Caco-2 (cell line): ENCODE results near the gene EFCAB14. TPM values are rescaled to one million over a fixed set of nuclear protein-coding genes. Genes with fewer than 3 reads are reported as not detected.

Experiments
- BruUV-seq: library from RNA; stranded (reverse); fragments of 400-500 nt; replicated peaks from 2 replicates; lab custom pipeline; 2021; lab: Mats Ljungman, UMichigan
- CTCF ChIA-PET: fragments of 300-600 bp; sonication (Branson Sonifier 250); formaldehyde crosslinking; loops from one replicate; lab custom pipeline; 2022; ENCODE audit warnings: antibody characterized with exemption; lab: Charles Lee
- POLR2A ChIA-PET: fragments of 300-600 bp; sonication (Branson Sonifier 250); formaldehyde crosslinking; loops from one replicate; lab custom pipeline; 2022; ENCODE audit warnings: antibody characterized with exemption; lab: Charles Lee
- DNase-seq, 2 experiments: peaks; one replicate each; pipeline versions ENCODE4 v3.0.0 to v3.0.0-alpha.2; 2020 to 2022
- H3K27me3 ChIP-seq: replicated peaks from 2 replicates; pipeline ENCODE4 v1.6.0; 2011; ENCODE audit warnings: low read length; ENCODE audit not compliant: control insufficient read depth, insufficient read depth
- H3K36me3 ChIP-seq: 2 replicates; pipeline ENCODE4 v1.5.1; 2011; ENCODE audit warnings: low read length; ENCODE audit not compliant: control insufficient read depth, insufficient read depth
- H3K4me1 ChIP-seq: fragments of 250-450 bp; sonication (Bioruptor Pico); 2 replicates; pipeline ENCODE4 v1.5.1; 2020; ENCODE audit warnings: mild to moderate bottlenecking
- H3K4me3 ChIP-seq: 2 replicates; pipeline ENCODE4 v1.5.1; 2011; ENCODE audit warnings: low read depth, mild to moderate bottlenecking, control low read depth, low read length
- H3K9me3 ChIP-seq: fragments of 250-450 bp; sonication (Bioruptor Pico); 2 replicates; pipeline ENCODE4 v1.5.1; 2020; ENCODE audit warnings: mild to moderate bottlenecking, moderate library complexity
- H3K27ac Mint-ChIP-seq: one replicate; pipeline ENCODE4 v1.8.0; 2022; ENCODE audit warnings: mixed read lengths; ENCODE audit not compliant: unreplicated experiment
- H3K27me3 Mint-ChIP-seq: one replicate; pipeline ENCODE4 v1.8.0; 2022; ENCODE audit warnings: mixed read lengths; ENCODE audit not compliant: insufficient read depth, unreplicated experiment
- H3K36me3 Mint-ChIP-seq: one replicate; pipeline ENCODE4 v1.8.0; 2022; ENCODE audit warnings: mild to moderate bottlenecking, mixed read lengths; ENCODE audit not compliant: insufficient read depth, unreplicated experiment
- H3K4me1 Mint-ChIP-seq: one replicate; pipeline ENCODE4 v1.8.0; 2022; ENCODE audit warnings: low read depth, mixed read lengths; ENCODE audit not compliant: unreplicated experiment
- H3K4me3 Mint-ChIP-seq: one replicate; pipeline ENCODE4 v1.8.0; 2022; ENCODE audit warnings: mild to moderate bottlenecking, moderate library complexity, mixed read lengths; ENCODE audit not compliant: unreplicated experiment
- H3K9me3 Mint-ChIP-seq: one replicate; pipeline ENCODE4 v1.8.0; 2022; ENCODE audit warnings: mixed read lengths; ENCODE audit not compliant: unreplicated experiment
- CTCF ChIP-seq, 2 experiments: fragments of 200-600 bp in 1 of 2; IDR thresholded peaks; 1 replicate in 1 of 2; 2 replicates in 1 of 2; pipeline versions ENCODE4 v1.5.1 to v1.8.0; 2011 to 2022; ENCODE audit warnings: antibody characterized with exemption in 1 of 2, control low read depth in 1 of 2, inconsistent platforms in 1 of 2, low read depth in 1 of 2, low read length in 1 of 2, mild to moderate bottlenecking in 1 of 2, moderate library complexity in 1 of 2; ENCODE audit not compliant: insufficient read depth in 1 of 2, severe bottlenecking in 1 of 2, unreplicated experiment in 1 of 2
- intact Hi-C: fragments of 100-400 bp; cut with micrococcal nuclease; formaldehyde crosslinking; loops from one replicate; pipeline ENCODE4 v1.10.0; 2022; ENCODE audit not compliant: unreplicated experiment
- total RNA-seq: library from RNA; stranded (reverse); gene quantifications from 2 replicates; pipeline ENCODE4 v1.2.3, GENCODE V29; 2022

EFCAB14 gene
- total RNA-seq, 1 experiment from 2014 or later, result 60.3 TPM

DNA sequence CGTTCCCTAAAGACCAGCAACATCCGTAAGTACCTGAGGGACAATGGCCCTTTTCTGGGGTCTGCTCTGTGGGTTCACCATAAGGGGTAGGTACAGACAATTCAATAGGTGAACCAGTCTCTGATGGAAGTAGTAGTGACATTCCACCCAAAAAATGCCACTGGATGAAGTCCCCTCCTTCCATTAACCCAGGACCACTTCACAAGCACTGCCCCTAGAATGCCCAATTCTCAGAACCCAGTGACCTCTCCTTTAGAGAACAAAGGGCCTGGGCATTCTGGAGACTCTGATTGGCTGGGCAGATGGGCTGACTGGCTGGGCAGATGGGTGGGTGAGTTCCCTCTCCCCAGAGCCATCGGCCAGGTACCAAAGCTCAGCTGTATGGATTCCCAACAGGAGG lies 47.4 kb downstream of the EFCAB14 start, which contains the start of gene TEX38:
Gene TEX38 (plus strand): TSS at position 301 of the 400 bp plus-strand sequence. CDS start 81 bp downstream, at position 382.
- CTCF ChIA-PET, result no interaction called here
- H3K4me1 Mint-ChIP-seq, result peaks cover 10% of the 10 kb centered on the region
- no peak for TF ChIP-seq CTCF (IDR thresholded peaks at IDR 0.05; ENCODE audit: insufficient read depth in 1 of 2, low read depth in 1 of 2, low read length in 1 of 2, severe bottlenecking in 1 of 2, unreplicated experiment in 1 of 2)
- no peak within 1 kb of the TSS for H3K4me3 ChIP-seq
- no peaks in the 10 kb centered on the region for H3K9me3 ChIP-seq
- H3K36me3 ChIP-seq, result no peaks in the 10 kb centered on the region
- H3K27me3 Mint-ChIP-seq, result no peaks in the 10 kb centered on the region
- H3K4me1 ChIP-seq, result no peaks in the 10 kb centered on the region
- no peak within 1 kb of the TSS for H3K27ac Mint-ChIP-seq
- no peak for DNase-seq
- POLR2A ChIA-PET, result interaction anchor here (0.6 kb wide), 1 partner anchor 120 kb away, joined by 3 read pairs; no protein-coding TSS in a partner anchor
- H3K27me3 ChIP-seq, result no peaks in the 10 kb centered on the region
- H3K4me3 Mint-ChIP-seq, result no peak within 1 kb of the TSS
- no peaks in the 10 kb centered on the region for H3K9me3 Mint-ChIP-seq
- intact Hi-C loops, result no loop called here
- no TSS peak for BruUV-seq
- no peaks in the 10 kb centered on the region for H3K36me3 Mint-ChIP-seq

DNA sequence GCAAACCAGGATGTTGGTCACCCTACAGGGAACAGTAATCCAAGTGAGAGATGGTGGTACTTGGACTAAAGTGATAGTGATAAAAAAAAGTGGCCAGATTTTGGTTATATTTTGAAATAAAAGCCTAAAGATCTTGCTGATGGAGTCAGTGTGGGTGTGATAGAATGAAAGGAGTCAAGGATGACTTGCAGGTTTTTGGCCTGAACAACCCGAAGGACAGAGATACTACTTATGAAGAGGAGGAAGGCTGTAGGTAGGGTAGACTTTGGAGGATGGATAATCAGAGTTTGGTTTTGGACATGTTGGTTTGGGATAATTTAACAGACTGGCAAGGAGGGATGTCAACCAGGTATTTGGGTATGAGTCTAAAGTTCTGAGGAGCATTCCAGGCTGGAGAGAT lies 48.8 kb downstream of the EFCAB14 start:
- no peak overlapping the region for H3K27ac Mint-ChIP-seq
- DNase-seq, result no peak
- intact Hi-C loops, result no loop called here
- no peak overlapping the region for H3K4me3 Mint-ChIP-seq
- TF ChIP-seq CTCF (IDR thresholded peaks at IDR 0.05; ENCODE audit: insufficient read depth in 1 of 2, low read depth in 1 of 2, low read length in 1 of 2, severe bottlenecking in 1 of 2, unreplicated experiment in 1 of 2), result no peak
- ChIA-PET POLR2A (no interaction called here), CTCF (no interaction called here)
- no peaks in the 10 kb centered on the region for H3K27me3 Mint-ChIP-seq
- no peaks in the 10 kb centered on the region for H3K36me3 Mint-ChIP-seq
- peaks cover 13% of the 10 kb centered on the region for H3K4me1 Mint-ChIP-seq
- H3K4me3 ChIP-seq, result no peak overlapping the region
- no TSS peak for BruUV-seq
- no peaks in the 10 kb centered on the region for H3K27me3 ChIP-seq
- H3K9me3 ChIP-seq, result no peaks in the 10 kb centered on the region
- H3K4me1 ChIP-seq, result no peaks in the 10 kb centered on the region
- no peaks in the 10 kb centered on the region for H3K36me3 ChIP-seq
- no peaks in the 10 kb centered on the region for H3K9me3 Mint-ChIP-seq

GRCh38 chr1:46667782-46668760 lies 50.8 kb downstream of the EFCAB14 start, which contains the start of gene ATPAF1:
ATPAF1 (minus strand) TSS chr1:46668364; CDS start chr1:46668322, 42 bp downstream.
- H3K27me3 ChIP-seq, result no peaks in the 10 kb centered on the region
- H3K27me3 Mint-ChIP-seq, result no peaks in the 10 kb centered on the region
- H3K4me3 Mint-ChIP-seq, result no peak within 1 kb of the TSS
- intact Hi-C loops, result loop anchor here (5.0 kb wide), 1 partner anchor 66 kb away; the partner anchor contains the start of gene MKNK1
- H3K36me3 ChIP-seq, result no peaks in the 10 kb centered on the region; the same call in 1 of the 2 replicates
- ChIA-PET POLR2A (interaction anchor here (0.5 to 0.6 kb wide), 2 partner anchors 48 to 79 kb away, joined by 3 to 7 read pairs; no protein-coding TSS in a partner anchor), CTCF (interaction anchor here (0.7 kb wide), 1 partner anchor 764 kb away, joined by 4 read pairs; no protein-coding TSS in a partner anchor)
- no peaks in the 10 kb centered on the region for H3K9me3 ChIP-seq
- no peaks in the 10 kb centered on the region for H3K4me1 ChIP-seq
- peak within 1 kb of the TSS; percentile 67 for H3K4me3 ChIP-seq
- no peak for TF ChIP-seq CTCF (IDR thresholded peaks at IDR 0.05; ENCODE audit: insufficient read depth in 1 of 2, low read depth in 1 of 2, low read length in 1 of 2, severe bottlenecking in 1 of 2, unreplicated experiment in 1 of 2)
- no peak within 1 kb of the TSS for H3K27ac Mint-ChIP-seq
- no peaks in the 10 kb centered on the region for H3K9me3 Mint-ChIP-seq
- H3K36me3 Mint-ChIP-seq, result peaks cover 5% of the 10 kb centered on the region
- BruUV-seq, result no TSS peak
- DNase-seq, result peak; percentile 58 to 65
- H3K4me1 Mint-ChIP-seq, result peaks cover 13% of the 10 kb centered on the region
